ENCODE measurements around the gene KCMF1.

The KCMF1 gene

DNA sequence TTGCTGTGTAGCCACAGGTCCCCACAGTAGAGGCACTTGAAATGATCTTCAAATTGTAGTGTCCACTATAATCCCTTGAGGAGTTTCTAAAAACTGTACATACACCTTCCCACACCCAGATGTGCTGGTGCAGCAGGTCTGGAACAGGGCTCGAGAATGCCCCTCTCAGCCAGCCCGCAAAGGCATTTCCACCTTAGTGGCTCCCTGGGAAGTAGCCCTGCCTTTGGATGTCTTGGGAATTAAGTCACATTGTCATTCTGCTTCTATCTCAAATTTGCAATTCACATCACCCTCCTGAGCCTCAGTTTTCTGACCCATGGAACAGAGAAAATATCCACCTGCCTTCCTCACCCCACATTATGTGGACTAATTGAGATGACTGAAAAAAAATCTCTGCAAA lies 118.0 kb downstream of the KCMF1 start:
- DNase-seq: no peak

DNA sequence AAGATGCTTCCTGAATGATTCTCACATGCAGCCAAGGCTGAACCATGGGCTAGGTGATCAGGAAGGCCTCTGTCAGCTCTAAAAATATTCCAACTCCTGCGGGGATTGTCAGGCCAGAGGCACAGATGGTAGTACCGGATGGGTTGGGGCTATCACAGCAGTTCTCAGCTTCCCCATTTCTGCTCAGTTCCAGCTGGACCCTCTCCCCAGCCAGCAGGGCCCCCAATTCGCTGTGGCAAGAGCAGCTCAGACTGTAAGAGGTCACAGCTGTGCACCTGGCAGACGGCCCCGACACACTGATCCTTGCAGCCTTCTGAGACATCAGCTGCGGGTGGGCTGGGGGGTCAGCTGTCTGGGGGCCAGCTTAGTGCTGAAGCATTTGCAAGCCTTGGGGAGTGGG lies 118.6 kb downstream of the KCMF1 start:
- no peak for DNase-seq

GRCh38 chr2:85091838-85092237 lies 120.9 kb downstream of the KCMF1 start:
- no peak for DNase-seq

DNA sequence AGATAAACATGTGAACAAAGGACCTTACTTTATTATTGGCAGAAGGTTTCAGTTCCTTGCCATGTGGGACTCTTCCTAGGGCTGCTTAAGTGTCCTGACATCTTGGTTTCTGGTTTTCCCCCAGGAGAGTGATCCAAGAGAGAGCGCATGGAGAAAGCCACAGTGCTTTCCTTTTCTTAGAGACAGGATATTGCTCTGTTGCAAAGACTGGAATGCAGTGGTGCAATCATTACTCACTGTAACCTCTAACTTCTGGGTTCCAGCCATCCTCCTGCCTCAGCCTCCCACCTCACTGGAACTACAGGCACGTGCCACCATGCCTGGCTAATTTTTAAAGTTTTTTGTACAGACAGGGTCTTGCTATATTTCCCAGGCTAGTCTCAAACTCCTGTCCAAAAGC lies 124.1 kb downstream of the KCMF1 start:
- no peak for DNase-seq

DNA sequence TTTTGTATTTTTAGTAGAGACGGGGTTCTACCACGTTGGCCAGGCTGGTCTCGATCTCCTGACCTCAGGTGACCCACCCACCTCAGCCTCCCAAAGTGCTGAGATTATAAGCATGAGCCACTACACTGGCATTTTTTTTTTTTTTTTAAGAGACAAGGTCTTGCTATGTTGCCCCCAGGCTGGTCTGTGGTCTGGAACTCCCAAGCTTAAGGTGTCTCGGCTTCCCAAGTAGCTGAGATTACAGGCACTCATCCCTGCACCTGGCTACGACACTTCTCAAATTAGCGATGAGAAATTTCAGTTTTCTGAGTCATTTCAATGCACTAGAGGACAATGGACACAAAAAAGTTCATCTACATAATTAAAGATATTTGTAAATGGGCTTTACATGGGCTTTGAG lies 125.7 kb downstream of the KCMF1 start:
- no peak for DNase-seq

DNA sequence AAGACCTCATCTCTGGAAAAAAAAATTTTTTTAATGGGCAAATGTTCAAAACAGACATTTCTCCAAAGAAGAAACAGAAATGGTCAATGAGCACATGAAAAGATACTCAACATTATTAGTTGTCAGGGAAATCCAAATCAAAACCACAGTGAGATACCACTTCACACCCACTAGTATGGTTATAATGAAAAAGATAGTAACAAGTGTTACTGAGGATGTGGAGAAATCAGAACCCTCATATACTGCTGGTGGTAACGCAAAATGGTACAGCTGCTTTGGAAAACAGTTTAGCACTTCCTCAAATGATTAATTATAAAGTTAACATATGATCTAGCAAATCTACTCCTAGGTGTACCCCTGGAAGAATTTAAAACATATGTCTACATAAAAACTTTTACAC lies 133.3 kb downstream of the KCMF1 start:
- DNase-seq: no peak

DNA sequence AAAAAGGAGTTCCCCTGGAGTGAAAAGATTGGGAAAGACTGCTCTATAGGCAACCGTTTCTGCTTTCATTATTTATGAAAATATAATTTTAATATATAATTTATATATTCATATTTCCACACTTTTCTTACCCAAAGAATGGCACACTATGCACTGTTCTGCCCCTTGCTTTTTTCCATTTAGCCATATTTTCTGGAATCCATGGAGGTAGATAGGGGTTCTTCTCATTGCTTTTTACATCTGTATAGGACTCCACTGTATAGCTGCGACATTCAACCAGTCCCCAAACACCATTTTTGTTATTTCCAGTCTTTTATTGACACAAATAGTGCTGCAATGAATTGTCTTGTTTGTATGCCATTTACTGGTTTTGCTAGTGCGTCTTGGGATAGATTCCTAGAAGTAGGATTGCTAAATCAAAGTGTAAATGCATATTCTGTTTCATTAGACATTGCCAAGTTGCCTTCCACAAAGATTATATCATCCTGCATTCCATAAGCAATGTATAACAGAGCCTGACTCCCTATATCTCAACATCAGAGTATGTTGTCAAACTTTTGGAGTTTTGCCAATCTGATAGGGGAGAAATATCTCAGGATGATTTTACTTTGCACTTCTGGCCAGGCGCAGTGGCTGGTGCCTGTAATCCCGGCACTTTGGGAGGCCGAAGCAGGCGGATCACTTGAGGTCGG lies 135.7 kb downstream of the KCMF1 start:
- DNase-seq: no peak
